ENCODE results near the gene ACAT1.

GRCh38 chr11:108111126-108111525 lies 10.2 kb upstream of the ACAT1 start:
- TF ChIP-seq, protein P1, sequence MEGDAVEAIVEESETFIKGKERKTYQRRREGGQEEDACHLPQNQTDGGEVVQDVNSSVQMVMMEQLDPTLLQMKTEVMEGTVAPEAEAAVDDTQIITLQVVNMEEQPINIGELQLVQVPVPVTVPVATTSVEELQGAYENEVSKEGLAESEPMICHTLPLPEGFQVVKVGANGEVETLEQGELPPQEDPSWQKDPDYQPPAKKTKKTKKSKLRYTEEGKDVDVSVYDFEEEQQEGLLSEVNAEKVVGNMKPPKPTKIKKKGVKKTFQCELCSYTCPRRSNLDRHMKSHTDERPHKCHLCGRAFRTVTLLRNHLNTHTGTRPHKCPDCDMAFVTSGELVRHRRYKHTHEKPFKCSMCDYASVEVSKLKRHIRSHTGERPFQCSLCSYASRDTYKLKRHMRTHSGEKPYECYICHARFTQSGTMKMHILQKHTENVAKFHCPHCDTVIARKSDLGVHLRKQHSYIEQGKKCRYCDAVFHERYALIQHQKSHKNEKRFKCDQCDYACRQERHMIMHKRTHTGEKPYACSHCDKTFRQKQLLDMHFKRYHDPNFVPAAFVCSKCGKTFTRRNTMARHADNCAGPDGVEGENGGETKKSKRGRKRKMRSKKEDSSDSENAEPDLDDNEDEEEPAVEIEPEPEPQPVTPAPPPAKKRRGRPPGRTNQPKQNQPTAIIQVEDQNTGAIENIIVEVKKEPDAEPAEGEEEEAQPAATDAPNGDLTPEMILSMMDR (IDR thresholded peaks at IDR 0.05; ENCODE audit: low read depth, low read length) = peak; percentile 20; the same call in 1 of the 2 replicates
- TF ChIP-seq EZH2phosphoT487 (IDR thresholded peaks at IDR 0.05; ENCODE audit: low read depth) = no peak

Measured in OCI-LY3 (cell line).